Esophagus (tissue), 2 donors: ENCODE data around the gene HINT1. TPM values are rescaled to one million over a fixed set of nuclear protein-coding genes. Genes with fewer than 3 reads are reported as not detected.
"Not testable (repeated sequence)": the region's sequence is repeated elsewhere in the genome, so short reads cannot be mapped to it uniquely, and the experiment has no call there.

Experiments used
- H3K27ac ChIP-seq, 2 donors: one replicate each; pipeline ENCODE4 v1.5.1; 2013; ENCODE audit warnings: low read depth in 2 of 2, mild to moderate bottlenecking in 2 of 2, inconsistent platforms in 1 of 2, low read length in 1 of 2, moderate library complexity in 1 of 2
- H3K27me3 ChIP-seq, 2 donors: one replicate each; pipeline ENCODE4 v1.6.1; 2013; ENCODE audit warnings: low read length in 2 of 2, control low read depth in 1 of 2, mild to moderate bottlenecking in 1 of 2; ENCODE audit not compliant: insufficient read depth in 2 of 2, control insufficient read depth in 1 of 2
- H3K36me3 ChIP-seq, 2 donors: one replicate each; pipeline ENCODE4 v1.6.1; 2013; ENCODE audit warnings: low read length in 1 of 2; ENCODE audit not compliant: control insufficient read depth in 2 of 2, insufficient read depth in 2 of 2
- H3K4me1 ChIP-seq, 2 donors: one replicate each; pipeline ENCODE4 v1.6.1; 2013; ENCODE audit warnings: low read length in 1 of 2; ENCODE audit not compliant: control insufficient read depth in 2 of 2, insufficient read depth in 2 of 2
- H3K4me3 ChIP-seq, 2 donors: one replicate each; pipeline ENCODE4 v1.5.1; 2013; ENCODE audit warnings: low read length in 2 of 2, mild to moderate bottlenecking in 2 of 2, low read depth in 1 of 2, moderate library complexity in 1 of 2
- H3K9me3 ChIP-seq, 2 donors: one replicate each; pipeline ENCODE4 v1.6.1; 2013; ENCODE audit warnings: mild to moderate bottlenecking in 2 of 2, low read depth in 1 of 2, low read length in 1 of 2, moderate library complexity in 1 of 2; ENCODE audit not compliant: control insufficient read depth in 2 of 2, insufficient read depth in 1 of 2
- WGBS, 2 donors: extraction: QIAGEN DNeasy Blood & Tissue Kit; methylation state at CpG; one replicate each; pipeline ENCODE4 v1.1.7; 2013; 5-methylcytosine and 5-hydroxymethylcytosine counted together
- polyA plus RNA-seq, 2 donors: library from polyadenylated mRNA; stranded (reverse); fragments of 200-250 nt; gene quantifications; one replicate each; pipeline ENCODE4 v1.2.3, GENCODE V29; 2013
- donor health status: healthy with polysubstance abuse.
- donor health status: Bipolar disorder and iron deficiency.

HINT1 gene
- polyA plus RNA-seq, 2 donors, result 130 to 299 TPM

GRCh38 chr5:131133091-131133490, 32.0 kb downstream of the HINT1 start:
- not testable (repeated sequence) for H3K4me3 ChIP-seq, H3K9me3 ChIP-seq, H3K27ac ChIP-seq, H3K36me3 ChIP-seq, H3K27me3 ChIP-seq, H3K4me1 ChIP-seq
- 95% methylated on average over 1 of the region's 2 CpGs for WGBS, 2 donors

DNA sequence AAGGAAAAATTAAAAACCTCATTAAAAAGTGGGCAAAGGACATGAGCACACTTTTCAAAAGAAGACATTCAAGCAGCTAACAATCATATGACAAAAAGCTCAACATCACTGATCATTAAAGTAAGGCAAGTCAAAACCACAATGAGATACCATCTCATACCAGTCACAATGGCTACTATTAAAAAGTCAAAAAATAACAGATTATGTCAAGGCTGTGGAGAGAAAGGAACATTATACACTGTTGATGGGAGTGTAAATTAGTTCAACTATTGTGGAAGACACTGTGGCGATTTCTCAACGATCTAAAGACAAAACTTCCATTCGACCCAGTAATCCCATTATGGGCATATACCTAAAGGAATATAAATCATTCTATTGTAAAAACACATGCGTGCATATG, 35.8 kb downstream of the HINT1 start:
- H3K27ac ChIP-seq, result no peak overlapping the region
- H3K9me3 ChIP-seq, result no peaks in the 10 kb centered on the region
- H3K36me3 ChIP-seq, result no peaks in the 10 kb centered on the region
- no peak overlapping the region for H3K4me3 ChIP-seq
- no peaks in the 10 kb centered on the region for H3K4me1 ChIP-seq
- WGBS, 2 donors, result 86 to 89% methylated on average over 4 of the region's 4 CpGs
- H3K27me3 ChIP-seq, result no peaks in the 10 kb centered on the region

DNA sequence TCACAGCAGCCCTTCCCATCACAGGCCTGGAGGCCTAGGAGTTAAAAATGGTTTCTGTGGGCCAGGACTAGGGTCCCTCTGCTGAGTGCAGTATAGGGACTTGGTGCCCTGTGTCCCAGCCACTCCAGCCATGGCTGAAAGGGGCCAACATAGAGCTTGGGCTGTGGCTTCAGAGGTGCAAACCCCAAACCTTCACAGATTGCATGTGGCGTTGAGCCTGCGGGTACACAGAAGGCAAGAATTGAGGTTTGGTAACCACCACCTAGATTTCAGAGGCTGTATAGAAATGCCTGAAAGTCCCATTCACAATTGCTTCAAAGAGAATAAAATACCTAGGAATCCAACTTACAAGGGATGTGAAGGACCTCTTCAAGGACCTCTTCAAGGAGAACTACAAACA, 37.8 kb downstream of the HINT1 start:
- 91 to 94% methylated on average over 2 of the region's 2 CpGs for WGBS, 2 donors
- H3K36me3 ChIP-seq, H3K9me3 ChIP-seq, H3K4me1 ChIP-seq, H3K27ac ChIP-seq, H3K4me3 ChIP-seq, H3K27me3 ChIP-seq: not testable (repeated sequence)

DNA sequence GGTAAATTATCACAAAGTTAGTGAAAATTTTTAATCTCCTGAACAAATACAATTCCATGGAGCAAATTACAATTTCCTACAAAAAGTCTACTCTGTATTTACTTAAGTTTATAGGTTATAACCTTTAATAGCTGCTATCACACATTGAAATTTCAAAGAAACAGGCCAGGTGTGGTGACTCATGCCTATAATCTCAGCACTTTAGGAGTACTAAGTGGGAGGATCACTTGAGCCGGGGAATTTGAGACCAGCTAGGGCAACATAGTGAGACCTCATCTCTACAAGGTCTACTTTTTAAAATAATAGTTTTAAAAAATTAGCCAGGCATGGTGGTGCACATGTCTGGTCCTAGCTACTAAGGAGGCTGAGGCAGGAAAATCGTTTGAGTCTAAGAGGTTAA, 50.3 kb downstream of the HINT1 start:
- no peaks in the 10 kb centered on the region for H3K9me3 ChIP-seq
- no peak overlapping the region for H3K27ac ChIP-seq
- no peaks in the 10 kb centered on the region for H3K4me1 ChIP-seq
- no peaks in the 10 kb centered on the region for H3K36me3 ChIP-seq
- no peak overlapping the region for H3K4me3 ChIP-seq
- no peaks in the 10 kb centered on the region for H3K27me3 ChIP-seq
- 54 to 63% methylated on average over 2 of the region's 2 CpGs for WGBS, 2 donors

DNA sequence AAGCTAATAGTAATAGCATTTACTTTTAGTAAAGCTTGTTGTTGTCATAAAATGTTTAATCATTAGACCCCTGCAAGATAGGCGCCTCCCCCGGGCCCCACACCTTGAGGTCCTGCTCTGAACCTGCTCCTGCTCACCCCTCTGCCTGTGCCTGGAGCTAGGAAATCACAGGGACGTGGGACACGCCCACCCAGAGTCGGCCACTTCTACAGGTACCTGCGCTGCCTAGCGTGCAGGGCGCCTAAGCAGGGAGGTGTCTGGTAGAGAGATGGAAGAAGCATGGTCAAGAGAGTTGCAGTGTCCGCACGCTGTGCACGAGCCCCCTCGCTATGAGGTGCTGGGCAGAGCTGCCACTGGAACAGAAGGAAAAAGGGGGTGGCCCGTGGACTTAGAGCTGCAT, 52.6 kb downstream of the HINT1 start:
- no peaks in the 10 kb centered on the region for H3K4me1 ChIP-seq
- H3K9me3 ChIP-seq, result no peaks in the 10 kb centered on the region
- H3K27ac ChIP-seq, result no peak overlapping the region
- H3K4me3 ChIP-seq, result no peak overlapping the region
- 80 to 82% methylated on average over 13 of the region's 13 CpGs for WGBS, 2 donors
- H3K36me3 ChIP-seq, result no peaks in the 10 kb centered on the region
- H3K27me3 ChIP-seq, result no peaks in the 10 kb centered on the region

- H3K9me3 ChIP-seq, result no peaks in the 10 kb centered on the region
- no peaks in the 10 kb centered on the region for H3K27me3 ChIP-seq
- no peaks in the 10 kb centered on the region for H3K4me1 ChIP-seq
- no peaks in the 10 kb centered on the region for H3K36me3 ChIP-seq
- WGBS, 2 donors, result 21 to 24% methylated on average over 5 of the region's 5 CpGs
- no peak overlapping the region for H3K27ac ChIP-seq
- H3K4me3 ChIP-seq, result no peak overlapping the region
These were observed 54.8 kb downstream of the HINT1 start for GRCh38 chr5:131110256-131110594.

DNA sequence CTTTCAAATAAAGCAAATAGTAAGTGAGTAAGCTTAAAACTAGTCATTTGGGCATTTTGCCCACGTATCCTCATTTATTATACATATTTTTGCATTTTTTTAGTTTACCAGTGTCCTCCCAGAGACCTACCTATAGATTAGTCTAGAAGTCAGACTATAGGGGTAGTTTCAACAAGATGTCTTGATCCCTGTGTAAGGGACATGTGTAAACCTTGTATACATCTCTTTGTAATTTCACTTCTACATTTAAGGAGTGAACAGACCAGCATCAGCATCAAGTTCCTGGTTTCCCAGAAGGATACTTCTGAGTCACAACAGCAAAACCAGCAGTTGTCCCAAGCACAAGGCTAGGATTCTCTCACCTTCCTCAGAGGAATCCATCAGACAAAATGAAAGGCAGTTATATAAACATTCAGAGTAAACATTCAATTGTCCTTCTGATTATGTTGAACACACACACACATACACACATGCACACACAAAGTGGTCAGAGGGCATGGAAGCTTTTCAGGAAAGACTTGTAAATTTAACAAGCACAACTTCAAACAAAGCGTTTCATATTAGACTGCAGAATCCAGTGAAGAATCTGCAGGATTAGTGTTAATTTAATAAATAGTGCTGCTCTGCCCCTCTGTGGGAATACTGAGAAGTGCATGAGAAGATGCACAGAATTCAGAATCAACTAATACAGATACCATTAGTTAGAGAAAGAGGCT, 55.4 kb downstream of the HINT1 start:
- Histone ChIP-seq H3K9me3 (no peaks in the 10 kb centered on the region), H3K27ac (no peak overlapping the region)
- WGBS, 2 donors, result 23 to 25% methylated on average over 2 of the region's 2 CpGs

More for the DNA sequence above, 55.4 kb downstream of the HINT1 start:
- Histone ChIP-seq H3K36me3 (no peaks in the 10 kb centered on the region), H3K4me3 (no peak overlapping the region), H3K4me1 (no peaks in the 10 kb centered on the region), H3K27me3 (no peaks in the 10 kb centered on the region)

Other genes starting within 250 kb of the HINT1 start
- gene LYRM7, start 5.7 kb upstream of the HINT1 start, polyA plus RNA-seq, result 1 to 10 TPM; 2.7 to 3.0 TPM
- gene CDC42SE2, start 98.8 kb upstream of the HINT1 start, polyA plus RNA-seq, result 1 to 10 TPM; 5.1 to 7.3 TPM